Measurements from ENCODE around the gene QPCTL.
"Not testable (repeated sequence)": the region's sequence is repeated elsewhere in the genome, so short reads cannot be mapped to it uniquely, and the experiment has no call there.

QPCTL gene

GRCh38 chr19:45717983-45718650 lies 25.7 kb downstream of the QPCTL start:
- DNase-seq = no peak

DNA sequence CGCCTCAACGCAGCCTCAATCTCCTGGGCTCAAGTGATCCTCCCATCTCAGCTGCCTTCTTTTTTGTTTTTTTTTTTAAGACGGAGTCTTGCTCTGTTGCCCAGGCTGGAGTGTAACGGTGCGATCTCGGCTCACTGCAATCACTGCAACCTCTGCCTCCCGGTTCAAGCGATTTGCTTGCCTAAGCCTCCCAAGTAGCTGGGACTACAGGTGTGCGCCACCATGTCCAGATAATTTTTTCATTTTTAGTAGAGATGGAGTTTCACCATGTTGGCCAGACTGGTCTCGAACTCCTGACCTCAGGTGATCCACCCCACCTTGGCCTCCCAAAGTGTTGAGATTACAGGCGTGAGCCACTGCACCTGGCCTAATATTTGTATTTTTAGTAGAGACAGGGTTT lies 27.6 kb downstream of the QPCTL start:
- DNase-seq = not testable (repeated sequence)

- not testable (repeated sequence) for DNase-seq
Measured at GRCh38 chr19:45728683-45729082, 36.2 kb downstream of the QPCTL start.

DNA sequence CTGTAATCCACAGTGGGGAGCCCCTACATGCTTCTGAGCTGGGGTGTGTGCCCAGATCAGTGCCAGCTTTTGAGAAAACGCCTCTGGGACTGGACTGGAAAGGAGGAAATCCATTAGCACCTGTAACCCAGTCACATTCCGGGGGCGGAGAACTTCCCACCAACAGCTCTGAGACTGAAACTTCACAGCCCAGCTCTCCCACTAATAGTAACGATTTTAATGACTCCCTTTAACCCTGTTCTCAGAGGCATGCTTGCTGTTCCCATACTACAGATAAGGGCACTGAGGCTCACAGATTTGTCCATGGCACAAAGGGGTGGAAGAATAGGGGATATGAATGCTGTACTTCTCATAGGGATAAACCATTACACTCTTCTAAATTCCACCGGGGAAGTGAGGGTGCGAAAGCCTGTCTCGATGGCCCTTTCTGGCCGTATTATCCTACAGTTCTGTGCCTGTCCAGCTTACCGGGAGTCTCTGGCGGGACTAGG lies 37.4 kb downstream of the QPCTL start:
- no peak for DNase-seq

DNA sequence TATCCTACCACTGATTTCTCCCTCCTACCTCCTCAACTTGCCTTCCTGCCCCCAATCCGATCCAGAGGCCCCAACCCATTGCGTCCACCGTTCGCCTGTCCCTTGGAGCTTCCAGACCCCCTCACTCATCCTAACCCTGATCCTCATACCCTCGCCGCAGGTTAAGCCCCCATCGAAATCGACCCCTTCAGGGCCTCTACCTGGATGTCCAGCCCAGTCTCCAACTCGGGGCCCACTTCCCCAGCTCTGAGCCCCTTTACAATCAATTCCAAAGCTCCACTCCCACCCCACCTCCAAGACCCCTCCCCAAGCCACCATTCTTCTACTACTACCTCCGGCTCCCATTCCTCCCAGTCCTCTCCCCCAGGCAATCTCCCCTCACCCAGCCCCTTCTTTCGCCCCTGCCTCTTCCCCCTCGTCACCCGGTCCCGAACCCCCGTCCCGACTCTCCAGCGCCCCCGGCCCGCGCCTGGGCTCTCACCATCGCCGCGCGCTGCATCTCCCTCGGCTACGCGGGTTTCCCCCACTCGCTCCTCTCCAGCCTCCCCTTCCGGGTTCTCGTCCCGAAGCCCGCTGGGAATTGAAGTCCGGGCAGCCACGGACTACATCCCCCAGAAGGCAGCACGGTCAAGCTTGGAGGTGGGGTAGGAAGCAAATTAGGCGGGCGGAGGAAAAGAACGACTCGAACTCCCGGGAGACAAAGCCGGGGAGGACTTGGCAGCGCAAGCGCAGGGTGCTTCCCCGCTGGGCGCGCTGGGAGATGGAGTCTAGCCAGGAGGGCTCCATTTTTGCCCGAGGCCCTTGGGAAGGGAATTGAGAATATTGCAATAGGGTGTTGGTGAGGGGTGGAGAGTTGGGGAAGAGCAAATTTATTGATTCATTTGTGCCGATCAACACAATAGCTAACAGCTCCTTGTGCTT lies 38.2 kb downstream of the QPCTL start, which contains the start of gene FBXO46:
Gene FBXO46, minus strand, starts transcription at position 529 of the 921 bp plus-strand sequence. CDS start 17,401 bp downstream, outside the sequence.
- peak; percentile 98 for DNase-seq

GRCh38 chr19:45733160-45733810 lies 40.8 kb downstream of the QPCTL start, which contains the start of gene MEIOSIN:
Gene MEIOSIN (plus strand): TSS chr19:45733439. CDS start chr19:45735377, 1,938 bp downstream.
- no peak for DNase-seq

GRCh38 chr19:45739498-45740439 lies 47.3 kb downstream of the QPCTL start:
- DNase-seq = no peak

GRCh38 chr19:45742969-45743368 lies 50.5 kb downstream of the QPCTL start:
- DNase-seq = no peak

- no peak for DNase-seq
Measured at GRCh38 chr19:45745606-45746005, 53.1 kb downstream of the QPCTL start.

DNA sequence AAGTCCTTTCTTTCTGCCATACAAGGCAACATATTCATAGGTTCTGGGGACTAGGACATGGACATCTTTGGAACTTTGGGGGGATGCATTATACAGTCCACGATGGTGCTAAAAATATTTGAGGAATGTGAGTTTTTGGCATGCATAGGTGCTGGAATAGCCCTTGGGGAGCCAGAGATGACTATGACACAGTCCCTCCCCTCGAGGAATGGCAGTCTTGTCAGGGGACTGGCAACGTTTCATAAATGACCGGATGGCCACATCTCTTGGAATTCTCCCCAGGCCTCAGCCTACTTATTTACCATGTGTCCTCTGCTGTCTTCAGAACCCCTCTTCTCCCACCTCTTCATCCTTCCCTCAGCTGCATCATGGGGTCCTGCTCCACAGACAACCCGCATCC lies 54.4 kb downstream of the QPCTL start:
- no peak for DNase-seq

- DNase-seq = no peak
Measured at GRCh38 chr19:45747513-45747912, 55.0 kb downstream of the QPCTL start.

- DNase-seq = not testable (repeated sequence)
Measured at GRCh38 chr19:45751483-45751882, 59.0 kb downstream of the QPCTL start.

- DNase-seq = peak; percentile 8
Measured at GRCh38 chr19:45752639-45753038, 60.2 kb downstream of the QPCTL start.

DNA sequence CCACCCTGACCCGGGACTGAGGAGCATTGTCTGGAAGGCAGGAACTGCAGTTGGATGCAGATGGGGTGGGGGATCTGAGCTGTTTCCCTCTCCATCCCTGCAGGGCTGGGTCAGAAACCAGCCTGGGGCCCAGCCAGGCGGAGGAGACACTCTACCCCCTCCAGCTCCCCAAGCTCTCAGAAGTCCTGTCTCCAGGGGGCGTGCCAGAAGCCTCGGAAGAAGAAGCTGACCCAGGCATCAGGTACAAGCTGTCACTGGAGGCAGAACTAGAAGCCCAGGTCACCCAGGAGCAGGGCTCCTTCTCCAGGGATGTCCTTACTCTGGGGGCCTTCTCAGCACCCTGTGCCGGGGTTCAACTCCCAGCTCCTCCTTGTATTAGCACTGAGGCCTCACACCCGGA lies 61.1 kb downstream of the QPCTL start:
- no peak for DNase-seq
